Transverse colon (tissue), 4 donors: Measurements from ENCODE around the gene MCM3AP. TPM values are rescaled to one million over a fixed set of nuclear protein-coding genes. Genes with fewer than 3 reads are reported as not detected.

ENCODE experiments used
- DNase-seq: peaks from one replicate; pipeline ENCODE4 v3.0.0-alpha.2; 2019
- H3K27ac ChIP-seq, 4 donors: fragments of 200-600 bp; sonication (generic); 2 replicates each; pipeline ENCODE4 v1.5.1; 2016 to 2018; ENCODE audit warnings: inconsistent platforms in 4 of 4
- H3K27me3 ChIP-seq: fragments of 200-600 bp; sonication (generic); 2 replicates; pipeline ENCODE4 v1.5.1; 2017; ENCODE audit warnings: inconsistent platforms
- H3K36me3 ChIP-seq, 4 donors: fragments of 200-600 bp; sonication (generic); 2 replicates each; pipeline ENCODE4 v1.5.1; 2017 to 2019; ENCODE audit warnings: inconsistent platforms in 4 of 4
- H3K4me1 ChIP-seq, 4 donors: fragments of 200-600 bp; sonication (generic); 2 replicates each; pipeline ENCODE4 v1.5.1; 2017 to 2020; ENCODE audit warnings: inconsistent platforms in 4 of 4
- H3K4me3 ChIP-seq, 4 donors: fragments of 200-600 bp; sonication (generic); 1 replicate in 1 of 4; 2 replicates in 3 of 4; pipeline versions ENCODE4 v1.5.1 to v1.6.1; 2017 to 2019; ENCODE audit warnings: inconsistent platforms in 4 of 4
- H3K9me3 ChIP-seq, 2 donors: fragments of 200-600 bp; sonication (generic); 2 replicates each; pipeline ENCODE4 v1.5.1; 2017 to 2019; ENCODE audit warnings: inconsistent platforms in 2 of 2
- EP300 ChIP-seq: sonication (generic); formaldehyde crosslinking; IDR thresholded peaks from one replicate; pipeline ENCODE4 v1.6.1; 2017; ENCODE audit warnings: antibody characterized with exemption, low read depth
- POLR2A ChIP-seq: fragments of 450-650 bp; IDR thresholded peaks from one replicate; pipeline ENCODE4 v1.6.1; 2016; ENCODE audit warnings: antibody characterized with exemption, mild to moderate bottlenecking, moderate library complexity
- POLR2AphosphoS5 ChIP-seq, 3 donors: sonication (generic); formaldehyde crosslinking; IDR thresholded peaks; one replicate each; pipeline ENCODE4 v1.6.1; 2016; ENCODE audit warnings: antibody characterized with exemption in 3 of 3
- WGBS, 2 donors: methylation state at CpG; one replicate each; pipeline ENCODE4 v1.1.5; 2018; ENCODE audit warnings: low coverage in 1 of 2; 5-methylcytosine and 5-hydroxymethylcytosine counted together
- in situ Hi-C, 4 donors: fragments of 200-750 bp; cut with MboI; loops; one replicate each; pipeline versions ENCODE4 v1.15.0 to v1.15.1; 2017; ENCODE audit warnings: low sequenced_read_pairs in 3 of 4, low pct_ligation_motif_present in 1 of 4, low pct_unique_long_range_greater_than_20kb in 1 of 4
- intact Hi-C: fragments of 100-400 bp; cut with DNase I; formaldehyde crosslinking; loops from one replicate; pipeline ENCODE4 v1.15.1; 2023; ENCODE audit warnings: low total_unique reads
- total RNA-seq, 4 donors: library from RNA; depleted of rRNA; stranded (reverse); fragments of >200 nt; gene quantifications; one replicate each; pipeline ENCODE4 v1.1.0, GENCODE V29; 2016
- TF ChIP-seq, protein P1 (sequence below), 5 experiments: fragments of 200-600 bp in 3 of 5; fragments of 450-650 bp in 2 of 5; sonication (generic) in 3 of 5; IDR thresholded peaks; 1 replicate in 2 of 5; 2 replicates in 3 of 5; pipeline ENCODE4 v1.5.1; 2016 to 2017; ENCODE audit warnings: antibody characterized with exemption in 5 of 5, inconsistent platforms in 3 of 5, mild to moderate bottlenecking in 2 of 5, moderate library complexity in 1 of 5

MCM3AP gene
- total RNA-seq, 4 donors from 2014 or later = 87.4 to 348 (median 108) TPM

- intact Hi-C loops = no loop called here
- peaks cover 6 to 27% (median 11%) of the 10 kb centered on the region in 4 donors for H3K4me1 ChIP-seq
- no peak overlapping the region for H3K4me3 ChIP-seq
- 64% methylated on average over 10 of the region's 10 CpGs; no CpG with 5 or more reads in 1 of the 2 donors for WGBS, 2 donors
- no peaks in the 10 kb centered on the region for H3K36me3 ChIP-seq
- H3K27ac ChIP-seq = peak overlapping the region in 1 of 4 donors; percentile 69
- H3K27me3 ChIP-seq = peaks cover 21% of the 10 kb centered on the region
- no peak for DNase-seq
- in situ Hi-C loops = no loop called here
- no peaks in the 10 kb centered on the region for H3K9me3 ChIP-seq
- TF ChIP-seq, protein P1, sequence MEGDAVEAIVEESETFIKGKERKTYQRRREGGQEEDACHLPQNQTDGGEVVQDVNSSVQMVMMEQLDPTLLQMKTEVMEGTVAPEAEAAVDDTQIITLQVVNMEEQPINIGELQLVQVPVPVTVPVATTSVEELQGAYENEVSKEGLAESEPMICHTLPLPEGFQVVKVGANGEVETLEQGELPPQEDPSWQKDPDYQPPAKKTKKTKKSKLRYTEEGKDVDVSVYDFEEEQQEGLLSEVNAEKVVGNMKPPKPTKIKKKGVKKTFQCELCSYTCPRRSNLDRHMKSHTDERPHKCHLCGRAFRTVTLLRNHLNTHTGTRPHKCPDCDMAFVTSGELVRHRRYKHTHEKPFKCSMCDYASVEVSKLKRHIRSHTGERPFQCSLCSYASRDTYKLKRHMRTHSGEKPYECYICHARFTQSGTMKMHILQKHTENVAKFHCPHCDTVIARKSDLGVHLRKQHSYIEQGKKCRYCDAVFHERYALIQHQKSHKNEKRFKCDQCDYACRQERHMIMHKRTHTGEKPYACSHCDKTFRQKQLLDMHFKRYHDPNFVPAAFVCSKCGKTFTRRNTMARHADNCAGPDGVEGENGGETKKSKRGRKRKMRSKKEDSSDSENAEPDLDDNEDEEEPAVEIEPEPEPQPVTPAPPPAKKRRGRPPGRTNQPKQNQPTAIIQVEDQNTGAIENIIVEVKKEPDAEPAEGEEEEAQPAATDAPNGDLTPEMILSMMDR (IDR thresholded peaks at IDR 0.05) = no peak
- TF ChIP-seq POLR2AphosphoS5 (IDR thresholded peaks at IDR 0.05) (no peak), POLR2A (no peak), EP300 (no peak)
Observed at GRCh38 chr21:46294647-46295176, 9.3 kb upstream of the MCM3AP start.

- no peak for TF ChIP-seq POLR2AphosphoS5 (IDR thresholded peaks at IDR 0.05)
- TF ChIP-seq POLR2A = no peak
- TF ChIP-seq, protein P1 (IDR thresholded peaks at IDR 0.05) = no peak
- Histone ChIP-seq H3K36me3 (no peaks in the 10 kb centered on the region), H3K27me3 (peaks cover 5% of the 10 kb centered on the region), H3K27ac (no peak overlapping the region), H3K9me3 (no peaks in the 10 kb centered on the region), H3K4me3 (no peak overlapping the region), H3K4me1 (peaks cover 0 to 23% (median 16%) of the 10 kb centered on the region in 4 donors)
- in situ Hi-C loops (no loop called here), intact Hi-C loops (no loop called here)
- no peak for DNase-seq
- 96% methylated on average over 2 of the region's 2 CpGs; no CpG with 5 or more reads in 1 of the 2 donors for WGBS, 2 donors
Observed at GRCh38 chr21:46291561-46291960, 6.2 kb upstream of the MCM3AP start.

DNA sequence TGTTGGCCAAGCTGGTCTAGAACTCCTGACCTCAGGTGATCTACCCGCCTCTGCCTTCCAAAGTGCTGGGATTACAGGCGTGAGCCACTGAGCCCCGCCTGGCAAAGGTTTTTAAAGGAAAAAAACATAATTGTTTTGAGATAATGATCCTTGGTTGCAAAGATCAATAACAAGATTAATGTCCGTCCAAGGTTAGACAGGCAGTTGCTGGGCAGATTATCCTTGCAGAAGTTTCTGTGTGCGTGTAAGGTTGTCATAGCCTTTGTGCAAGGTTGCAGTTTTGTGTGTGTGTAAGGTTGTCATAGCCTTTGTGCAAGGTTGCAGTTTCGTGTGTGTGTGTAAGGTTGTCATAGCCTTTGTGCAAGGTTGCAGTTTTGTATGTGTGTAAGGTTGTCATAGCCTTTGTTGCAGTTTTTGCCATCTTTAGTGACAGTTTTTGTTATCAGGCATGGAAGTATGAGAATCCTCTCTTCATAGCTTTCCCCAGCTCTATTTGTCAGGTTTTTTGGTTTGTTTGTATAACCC is 4.3 kb upstream of the MCM3AP start:
- DNase-seq = no peak
- Histone ChIP-seq H3K4me1 (peaks cover 5 to 28% (median 20%) of the 10 kb centered on the region in 4 donors), H3K27ac (no peak overlapping the region), H3K9me3 (no peaks in the 10 kb centered on the region), H3K4me3 (no peak overlapping the region), H3K27me3 (no peaks in the 10 kb centered on the region), H3K36me3 (no peaks in the 10 kb centered on the region)
- in situ Hi-C loops (no loop called here), intact Hi-C loops (no loop called here)
- TF ChIP-seq POLR2AphosphoS5 (IDR thresholded peaks at IDR 0.05) (no peak), POLR2A (no peak), EP300 (no peak)
- TF ChIP-seq, protein P1 (IDR thresholded peaks at IDR 0.05) = no peak
- WGBS, 2 donors = 74 to 83% methylated on average over 3 to 6 of the region's 6 CpGs

DNA sequence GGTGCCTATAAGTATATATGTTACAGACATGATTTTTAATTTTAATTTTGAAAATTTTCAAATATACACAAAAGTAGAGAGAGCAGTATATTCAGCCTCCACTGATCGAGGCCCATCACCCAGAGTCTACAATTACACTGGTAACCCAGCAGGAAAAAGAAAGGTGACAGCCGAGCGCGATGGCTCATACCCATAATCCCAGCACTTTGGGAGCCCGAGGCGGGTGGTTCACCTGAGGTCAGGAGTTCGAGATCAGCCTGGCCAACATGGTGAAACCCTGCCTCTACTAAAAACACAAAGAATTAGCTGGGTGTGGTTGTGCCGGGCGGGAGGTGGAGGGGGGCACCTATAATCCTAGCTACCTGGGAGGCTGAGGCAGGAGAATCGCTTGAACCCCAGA is 2.1 kb upstream of the MCM3AP start:
- TF ChIP-seq POLR2A (no peak), POLR2AphosphoS5 (IDR thresholded peaks at IDR 0.05) (no peak), EP300 (no peak)
- TF ChIP-seq, protein P1 (IDR thresholded peaks at IDR 0.05) = no peak
- Histone ChIP-seq H3K4me3 (no peak overlapping the region), H3K9me3 (no peaks in the 10 kb centered on the region), H3K27ac (peak overlapping the region in 2 of 4 donors; percentile 98 to 99), H3K27me3 (no peaks in the 10 kb centered on the region), H3K4me1 (peaks cover 20 to 50% (median 42%) of the 10 kb centered on the region in 4 donors), H3K36me3 (peaks cover 0 to 4% (median under 1%) of the 10 kb centered on the region in 4 donors)
- intact Hi-C loops (no loop called here), in situ Hi-C loops (no loop called here)
- no peak for DNase-seq
- WGBS, 2 donors = 81 to 82% methylated on average over 6 to 10 of the region's 10 CpGs
